Esophagus squamous epithelium (tissue), 5 donors: Measurements from ENCODE around the gene HNRNPA3. TPM values are rescaled to one million over a fixed set of nuclear protein-coding genes. Genes with fewer than 3 reads are reported as not detected.

Experiments used
- DNase-seq: peaks from one replicate; lab custom pipeline; 2025; lab: John Stamatoyannopoulos, UW
- H3K27ac ChIP-seq, 4 donors: fragments of 200-600 bp; sonication (generic); one replicate each; pipeline ENCODE4 v1.5.1; 2016 to 2019; ENCODE audit warnings: mild to moderate bottlenecking in 1 of 4
- H3K27me3 ChIP-seq, 4 donors: fragments of 200-600 bp; sonication (generic); 1 replicate in 3 of 4; 2 replicates in 1 of 4; pipeline versions ENCODE4 v1.5.1 to v1.6.0; 2017 to 2021; ENCODE audit warnings: antibody characterized with exemption in 1 of 4
- H3K36me3 ChIP-seq, 3 donors: fragments of 200-600 bp; sonication (generic); one replicate each; pipeline ENCODE4 v1.5.1; 2016 to 2019
- H3K4me1 ChIP-seq, 3 donors: fragments of 200-600 bp; sonication (generic); one replicate each; pipeline ENCODE4 v1.5.1; 2017 to 2019
- H3K4me3 ChIP-seq, 4 donors: fragments of 200-600 bp; sonication (generic); 1 replicate in 3 of 4; 2 replicates in 1 of 4; pipeline ENCODE4 v1.5.1; 2016 to 2019; ENCODE audit warnings: mild to moderate bottlenecking in 2 of 4, moderate library complexity in 1 of 4
- H3K9me3 ChIP-seq, 3 donors: fragments of 200-600 bp; sonication (generic); one replicate each; pipeline ENCODE4 v1.5.1; 2016 to 2019
- POLR2A ChIP-seq, 4 donors: fragments of 450-650 bp; IDR thresholded peaks; one replicate each; pipeline ENCODE4 v1.6.1; 2017; ENCODE audit warnings: antibody characterized with exemption in 4 of 4, mild to moderate bottlenecking in 4 of 4, moderate library complexity in 3 of 4
- WGBS, 2 donors: methylation state at CpG; one replicate each; pipeline ENCODE4 v1.1.5; 2018; 5-methylcytosine and 5-hydroxymethylcytosine counted together
- intact Hi-C: fragments of 100-400 bp; cut with DNase I; formaldehyde crosslinking; loops from one replicate; pipeline ENCODE4 v1.15.0; 2022
- total RNA-seq, 4 donors: library from RNA; depleted of rRNA; stranded (reverse); fragments of >200 nt; gene quantifications; one replicate each; pipeline ENCODE4 v1.1.0, GENCODE V29; 2016
- TF ChIP-seq, protein P1 (sequence below), 6 experiments: fragments of 450-650 bp in 4 of 6; fragments of 200-600 bp in 2 of 6; sonication (generic) in 2 of 6; IDR thresholded peaks; one replicate each; pipeline ENCODE4 v1.5.1; 2016 to 2019; ENCODE audit warnings: antibody characterized with exemption in 6 of 6, mild to moderate bottlenecking in 4 of 6, moderate library complexity in 4 of 6
- donor health status: DM: yes; HTN: yes; CAD: no.

Gene HNRNPA3
- total RNA-seq, 4 donors from 2014 or later, result 34.9 to 78.2 (median 61.6) TPM

GRCh38 chr2:177204417-177204816 lies 8.2 kb upstream of the HNRNPA3 start:
- no peak overlapping the region for H3K4me3 ChIP-seq
- H3K27me3 ChIP-seq, result no peaks in the 10 kb centered on the region
- H3K27ac ChIP-seq, result no peak overlapping the region
- no peaks in the 10 kb centered on the region for H3K36me3 ChIP-seq
- TF ChIP-seq POLR2A (IDR thresholded peaks at IDR 0.05), result no peak
- TF ChIP-seq, protein P1, sequence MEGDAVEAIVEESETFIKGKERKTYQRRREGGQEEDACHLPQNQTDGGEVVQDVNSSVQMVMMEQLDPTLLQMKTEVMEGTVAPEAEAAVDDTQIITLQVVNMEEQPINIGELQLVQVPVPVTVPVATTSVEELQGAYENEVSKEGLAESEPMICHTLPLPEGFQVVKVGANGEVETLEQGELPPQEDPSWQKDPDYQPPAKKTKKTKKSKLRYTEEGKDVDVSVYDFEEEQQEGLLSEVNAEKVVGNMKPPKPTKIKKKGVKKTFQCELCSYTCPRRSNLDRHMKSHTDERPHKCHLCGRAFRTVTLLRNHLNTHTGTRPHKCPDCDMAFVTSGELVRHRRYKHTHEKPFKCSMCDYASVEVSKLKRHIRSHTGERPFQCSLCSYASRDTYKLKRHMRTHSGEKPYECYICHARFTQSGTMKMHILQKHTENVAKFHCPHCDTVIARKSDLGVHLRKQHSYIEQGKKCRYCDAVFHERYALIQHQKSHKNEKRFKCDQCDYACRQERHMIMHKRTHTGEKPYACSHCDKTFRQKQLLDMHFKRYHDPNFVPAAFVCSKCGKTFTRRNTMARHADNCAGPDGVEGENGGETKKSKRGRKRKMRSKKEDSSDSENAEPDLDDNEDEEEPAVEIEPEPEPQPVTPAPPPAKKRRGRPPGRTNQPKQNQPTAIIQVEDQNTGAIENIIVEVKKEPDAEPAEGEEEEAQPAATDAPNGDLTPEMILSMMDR (IDR thresholded peaks at IDR 0.05), result no peak
- 86 to 91% methylated on average over 3 of the region's 3 CpGs for WGBS, 2 donors
- DNase-seq, result no peak
- intact Hi-C loops, result no loop called here
- H3K9me3 ChIP-seq, result no peaks in the 10 kb centered on the region
- H3K4me1 ChIP-seq, result peaks cover 0 to 4% (median 0%) of the 10 kb centered on the region in 3 donors

DNA sequence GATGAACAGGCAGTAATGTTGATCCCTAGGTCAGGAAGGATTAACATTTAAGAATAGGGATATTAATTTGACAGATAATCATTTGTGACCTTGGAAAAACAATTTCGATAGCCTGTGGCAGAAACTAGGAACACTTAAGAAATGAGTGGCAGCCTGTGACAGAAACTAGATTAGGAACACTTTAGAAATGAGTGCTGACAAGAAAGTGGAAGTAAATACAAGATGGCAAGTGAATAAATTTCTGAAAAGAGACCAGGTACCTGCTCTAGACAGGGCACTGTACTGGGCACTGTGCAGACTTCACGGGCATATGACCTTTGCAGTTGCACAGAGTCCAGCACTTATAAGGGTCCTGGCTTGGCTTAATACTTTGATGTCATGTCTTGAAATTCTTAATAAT lies 5.5 kb upstream of the HNRNPA3 start:
- Histone ChIP-seq H3K4me3 (no peak overlapping the region), H3K9me3 (no peaks in the 10 kb centered on the region), H3K27me3 (no peaks in the 10 kb centered on the region), H3K36me3 (no peaks in the 10 kb centered on the region), H3K27ac (no peak overlapping the region), H3K4me1 (peaks cover 7 to 16% (median 7%) of the 10 kb centered on the region in 3 donors)
- no peak for DNase-seq
- intact Hi-C loops, result loop anchor here (5.0 kb wide), 1 partner anchor 35 kb away; no protein-coding TSS in a partner anchor
- 83 to 90% methylated on average over 2 of the region's 2 CpGs for WGBS, 2 donors
- TF ChIP-seq, protein P1 (IDR thresholded peaks at IDR 0.05), result no peak
- TF ChIP-seq POLR2A (IDR thresholded peaks at IDR 0.05), result no peak

- intact Hi-C loops, result no loop called here
- Histone ChIP-seq H3K27ac (peak overlapping the region; percentile 96 to 100 (median 98)), H3K9me3 (no peaks in the 10 kb centered on the region), H3K36me3 (peaks cover 0 to 20% (median 1%) of the 10 kb centered on the region in 3 donors), H3K4me3 (peak overlapping the region; percentile 36 to 94 (median 78)), H3K27me3 (no peaks in the 10 kb centered on the region), H3K4me1 (peaks cover 22 to 41% (median 24%) of the 10 kb centered on the region in 3 donors)
- no peak for TF ChIP-seq POLR2A (IDR thresholded peaks at IDR 0.05)
- TF ChIP-seq, protein P1 (IDR thresholded peaks at IDR 0.05), result no peak
- WGBS, 2 donors, result 35 to 41% methylated on average over 7 of the region's 7 CpGs
- DNase-seq, result no peak
Measured at GRCh38 chr2:177211169-177211568, 1.4 kb upstream of the HNRNPA3 start.

GRCh38 chr2:177211576-177212105 lies 953 bp upstream of the HNRNPA3 start:
- no peaks in the 10 kb centered on the region for H3K9me3 ChIP-seq
- H3K27ac ChIP-seq, result peak overlapping the region; percentile 96 to 100 (median 98)
- TF ChIP-seq, protein P1 (IDR thresholded peaks at IDR 0.05), result no peak
- no peak for TF ChIP-seq POLR2A (IDR thresholded peaks at IDR 0.05)
- no peak for DNase-seq
- H3K36me3 ChIP-seq, result peaks cover 4 to 24% (median 6%) of the 10 kb centered on the region in 3 donors
- 0 to 2% methylated on average over 6 of the region's 6 CpGs for WGBS, 2 donors
- peak overlapping the region; percentile 36 to 94 (median 78) for H3K4me3 ChIP-seq
- H3K4me1 ChIP-seq, result peaks cover 25 to 46% (median 28%) of the 10 kb centered on the region in 3 donors
- H3K27me3 ChIP-seq, result no peaks in the 10 kb centered on the region
- intact Hi-C loops, result no loop called here
